Prostate gland (tissue), 2 donors: ENCODE measurements around the gene FKBP15. TPM values are rescaled to one million over a fixed set of nuclear protein-coding genes. Genes with fewer than 3 reads are reported as not detected.
A peak's percentile ranks its signal among the peaks of the same experiment; 100 is the strongest.
"Not testable (repeated sequence)": the region's sequence is repeated elsewhere in the genome, so short reads cannot be mapped to it uniquely, and the experiment has no call there.

Experiments
- DNase-seq: peaks from one replicate; pipeline ENCODE4 v3.0.0-alpha.2; 2019; ENCODE audit warnings: low spot score
- H3K27ac ChIP-seq, 2 donors: fragments of 200-600 bp; sonication (generic); 2 replicates each; pipeline ENCODE4 v1.5.1; 2017 to 2019
- H3K27me3 ChIP-seq: fragments of 200-600 bp; sonication (generic); replicated peaks from 2 replicates; pipeline ENCODE4 v1.5.1; 2019; ENCODE audit not compliant: insufficient read depth
- H3K36me3 ChIP-seq, 2 donors: fragments of 200-600 bp; sonication (generic); 1 replicate in 1 of 2; 2 replicates in 1 of 2; pipeline versions ENCODE4 v1.5.1 to v1.8.1; 2017 to 2019
- H3K4me1 ChIP-seq: fragments of 200-600 bp; sonication (generic); replicated peaks from 2 replicates; pipeline ENCODE4 v1.5.1; 2019
- H3K4me3 ChIP-seq, 2 donors: fragments of 200-600 bp; sonication (generic); 2 replicates each; pipeline ENCODE4 v1.5.1; 2017 to 2019
- H3K9me3 ChIP-seq: fragments of 200-600 bp; sonication (generic); 2 replicates; pipeline ENCODE4 v1.5.1; 2017
- POLR2A ChIP-seq: fragments of 450-650 bp; IDR thresholded peaks from one replicate; pipeline ENCODE4 v1.6.1; 2016; ENCODE audit warnings: antibody characterized with exemption, mild to moderate bottlenecking
- POLR2AphosphoS5 ChIP-seq: sonication (generic); formaldehyde crosslinking; IDR thresholded peaks from one replicate; pipeline ENCODE4 v1.6.1; 2017; ENCODE audit warnings: antibody characterized with exemption
- WGBS: methylation state at CpG from one replicate; pipeline ENCODE4 v1.1.5; 2018; 5-methylcytosine and 5-hydroxymethylcytosine counted together
- intact Hi-C: fragments of 100-400 bp; cut with DNase I; formaldehyde crosslinking; loops from one replicate; pipeline ENCODE4 v1.14.2; 2022
- total RNA-seq, 2 donors: library from RNA; depleted of rRNA; stranded (reverse); fragments of >200 nt; gene quantifications; one replicate each; pipeline ENCODE4 v1.1.0, GENCODE V29; 2016
- TF ChIP-seq, protein P1 (sequence below), 4 experiments: fragments of 200-600 bp in 2 of 4; fragments of 450-650 bp in 2 of 4; sonication (generic) in 2 of 4; IDR thresholded peaks; 1 replicate in 3 of 4; 2 replicates in 1 of 4; pipeline ENCODE4 v1.5.1; 2016 to 2019; ENCODE audit warnings: antibody characterized with exemption in 4 of 4, mild to moderate bottlenecking in 2 of 4, moderate library complexity in 2 of 4

FKBP15 gene
- total RNA-seq, 2 donors from 2014 or later = 22.5 to 25.7 TPM

DNA sequence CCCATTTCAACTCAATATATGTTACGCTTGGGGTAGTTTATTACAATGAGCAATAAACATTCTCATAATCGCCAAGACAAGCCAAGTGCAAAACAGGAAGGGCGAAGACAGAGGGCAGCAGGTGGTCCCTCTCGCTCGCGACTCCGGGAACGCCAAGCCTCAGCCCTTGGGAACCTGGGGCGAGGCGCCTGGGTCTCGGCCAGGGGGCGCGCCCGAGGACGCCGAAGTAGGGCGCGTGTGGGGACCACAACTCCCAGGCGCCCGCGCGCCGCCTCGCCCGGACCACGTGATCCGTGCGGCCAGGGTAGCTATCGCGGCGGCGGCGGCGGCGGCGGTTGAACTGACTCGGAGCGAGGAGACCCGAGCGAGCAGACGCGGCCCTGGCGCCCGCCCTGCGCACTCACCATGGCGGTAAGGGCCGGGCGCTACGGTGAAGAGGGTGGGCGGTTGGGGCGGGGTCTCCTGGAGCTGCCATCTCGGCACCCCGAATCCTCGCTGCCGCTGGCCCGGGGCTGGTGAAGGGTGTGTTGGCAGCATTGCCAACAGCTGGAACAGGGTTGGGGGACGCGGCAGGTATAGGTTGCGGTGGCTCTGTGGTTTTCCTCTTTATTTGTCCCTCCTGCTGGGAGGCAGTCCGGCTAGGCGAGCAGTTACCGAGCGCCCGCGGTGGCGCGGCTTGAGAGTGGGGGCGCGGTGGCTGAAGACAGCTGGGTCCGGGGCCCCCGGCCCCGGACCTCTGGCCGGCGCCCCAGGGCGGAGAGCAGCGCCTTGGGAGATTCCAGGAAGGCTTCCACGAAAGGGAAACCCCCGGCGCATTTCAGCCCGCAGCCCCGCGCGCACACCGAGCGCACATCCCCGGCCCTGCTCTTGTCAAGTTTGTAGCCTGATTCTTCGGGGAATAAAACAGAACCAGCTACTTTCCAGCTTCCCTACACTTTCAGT, 70.1 kb downstream of the FKBP15 start, which contains the start of gene SLC31A2:
Gene SLC31A2, plus strand, starts transcription at position 338 of the 942 bp plus-strand sequence. Its CDS starts 68 bp downstream, at position 406.
- peak within 1 kb of the TSS; percentile 64 to 72 for H3K27ac ChIP-seq
- WGBS = under 1% methylated on average over 70 of the region's 87 CpGs
- intact Hi-C loops = no loop called here
- no peaks in the 10 kb centered on the region for H3K27me3 ChIP-seq
- TF ChIP-seq POLR2A (peak; percentile 76), POLR2AphosphoS5 (peak; percentile 55)
- TF ChIP-seq, protein P1, sequence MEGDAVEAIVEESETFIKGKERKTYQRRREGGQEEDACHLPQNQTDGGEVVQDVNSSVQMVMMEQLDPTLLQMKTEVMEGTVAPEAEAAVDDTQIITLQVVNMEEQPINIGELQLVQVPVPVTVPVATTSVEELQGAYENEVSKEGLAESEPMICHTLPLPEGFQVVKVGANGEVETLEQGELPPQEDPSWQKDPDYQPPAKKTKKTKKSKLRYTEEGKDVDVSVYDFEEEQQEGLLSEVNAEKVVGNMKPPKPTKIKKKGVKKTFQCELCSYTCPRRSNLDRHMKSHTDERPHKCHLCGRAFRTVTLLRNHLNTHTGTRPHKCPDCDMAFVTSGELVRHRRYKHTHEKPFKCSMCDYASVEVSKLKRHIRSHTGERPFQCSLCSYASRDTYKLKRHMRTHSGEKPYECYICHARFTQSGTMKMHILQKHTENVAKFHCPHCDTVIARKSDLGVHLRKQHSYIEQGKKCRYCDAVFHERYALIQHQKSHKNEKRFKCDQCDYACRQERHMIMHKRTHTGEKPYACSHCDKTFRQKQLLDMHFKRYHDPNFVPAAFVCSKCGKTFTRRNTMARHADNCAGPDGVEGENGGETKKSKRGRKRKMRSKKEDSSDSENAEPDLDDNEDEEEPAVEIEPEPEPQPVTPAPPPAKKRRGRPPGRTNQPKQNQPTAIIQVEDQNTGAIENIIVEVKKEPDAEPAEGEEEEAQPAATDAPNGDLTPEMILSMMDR (IDR thresholded peaks at IDR 0.05) = peak in 3 of 4 experiments; percentile 22 to 41 (median 26)
- peak; percentile 82 for DNase-seq
- H3K36me3 ChIP-seq = no peaks in the 10 kb centered on the region
- H3K9me3 ChIP-seq = no peaks in the 10 kb centered on the region
- H3K4me3 ChIP-seq = peak within 1 kb of the TSS; percentile 68 to 97
- H3K4me1 ChIP-seq = no peaks in the 10 kb centered on the region

DNA sequence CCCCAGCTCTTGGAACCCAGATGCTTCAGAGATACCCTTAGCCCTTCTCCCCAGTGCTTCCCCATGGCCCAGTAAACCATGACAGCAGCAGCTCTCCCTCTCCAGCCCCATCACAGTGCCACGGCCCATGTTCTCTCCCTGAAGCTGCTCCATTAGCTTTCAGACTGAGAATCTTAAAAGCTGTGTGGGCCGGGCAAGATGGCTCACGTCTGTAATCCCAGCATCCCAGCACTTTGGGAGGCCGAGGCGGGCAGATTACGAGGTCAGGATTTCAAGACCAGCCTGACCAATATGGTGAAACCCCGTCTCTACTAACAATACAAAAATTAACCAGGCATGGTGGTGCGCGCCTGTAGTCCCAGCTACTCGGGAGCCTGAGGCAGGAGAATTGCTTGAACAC, 71.5 kb downstream of the FKBP15 start:
- H3K9me3 ChIP-seq, H3K4me3 ChIP-seq, H3K27ac ChIP-seq, intact Hi-C loops, H3K36me3 ChIP-seq, H3K4me1 ChIP-seq, DNase-seq, H3K27me3 ChIP-seq: not testable (repeated sequence)
- WGBS = 96% methylated on average over 10 of the region's 10 CpGs

DNA sequence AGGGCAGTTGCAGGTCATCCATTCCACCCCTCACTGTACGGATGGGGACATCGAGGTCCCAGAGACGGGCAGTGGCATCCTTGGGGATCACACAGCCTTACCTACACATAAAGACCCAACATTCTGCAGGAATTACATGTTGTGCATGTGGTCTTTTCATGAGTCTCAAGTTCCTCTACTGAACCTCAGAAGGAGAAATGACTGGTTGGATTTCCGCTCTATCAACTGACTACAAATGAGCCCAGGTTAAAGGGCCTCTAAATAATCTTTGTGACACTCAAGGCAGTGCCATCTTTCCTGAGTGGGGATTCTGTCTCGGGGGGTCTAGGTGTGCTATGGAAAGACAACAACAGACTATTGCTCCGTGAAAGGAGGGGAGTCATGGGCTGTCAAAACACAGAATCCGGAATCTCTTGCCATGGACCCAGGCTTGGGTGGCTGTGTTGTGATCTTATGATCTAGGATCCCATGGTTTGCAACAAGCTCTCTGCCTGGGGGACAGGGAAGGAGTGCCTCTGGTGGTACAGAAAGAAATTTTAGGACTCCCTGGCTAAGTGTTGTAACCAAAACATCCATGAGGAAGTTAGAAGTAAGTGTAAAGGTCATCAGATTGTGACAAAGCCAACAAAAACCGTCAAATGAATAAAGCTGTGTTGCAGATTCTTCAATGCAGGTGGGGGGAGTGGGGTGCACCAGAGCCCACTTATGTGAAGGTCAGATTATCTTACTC, 72.1 kb downstream of the FKBP15 start:
- TF ChIP-seq, protein P1 (IDR thresholded peaks at IDR 0.05) = no peak
- TF ChIP-seq POLR2A (no peak), POLR2AphosphoS5 (no peak)
- 85% methylated on average over 8 of the region's 8 CpGs for WGBS
- DNase-seq = no peak
- Histone ChIP-seq H3K4me3 (no peak overlapping the region), H3K27me3 (no peaks in the 10 kb centered on the region), H3K9me3 (no peaks in the 10 kb centered on the region), H3K4me1 (no peaks in the 10 kb centered on the region), H3K27ac (no peak overlapping the region), H3K36me3 (no peaks in the 10 kb centered on the region)
- intact Hi-C loops = no loop called here

DNA sequence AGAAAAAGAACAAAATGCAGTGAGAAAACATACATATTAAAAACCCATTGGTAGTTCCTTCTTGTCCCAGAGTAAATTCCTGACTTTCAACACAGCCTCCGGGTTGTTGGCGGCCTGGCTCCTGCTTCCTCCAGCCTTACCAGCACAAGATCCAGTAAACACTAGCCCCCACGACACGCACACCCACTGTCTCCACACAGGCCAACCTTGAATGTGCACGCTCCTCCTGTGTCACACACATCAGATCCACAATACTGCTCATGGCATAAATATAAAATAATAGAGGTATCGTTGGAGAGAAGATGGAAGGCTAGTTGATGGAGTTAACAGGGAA, 72.7 kb downstream of the FKBP15 start:
- H3K4me1 ChIP-seq = no peaks in the 10 kb centered on the region
- 88% methylated on average over 6 of the region's 6 CpGs for WGBS
- H3K27me3 ChIP-seq = no peaks in the 10 kb centered on the region
- H3K4me3 ChIP-seq = no peak overlapping the region
- H3K36me3 ChIP-seq = no peaks in the 10 kb centered on the region
- TF ChIP-seq POLR2A = no peak
- H3K27ac ChIP-seq = no peak overlapping the region
- no peaks in the 10 kb centered on the region for H3K9me3 ChIP-seq
- no peak for DNase-seq
- intact Hi-C loops = no loop called here

DNA sequence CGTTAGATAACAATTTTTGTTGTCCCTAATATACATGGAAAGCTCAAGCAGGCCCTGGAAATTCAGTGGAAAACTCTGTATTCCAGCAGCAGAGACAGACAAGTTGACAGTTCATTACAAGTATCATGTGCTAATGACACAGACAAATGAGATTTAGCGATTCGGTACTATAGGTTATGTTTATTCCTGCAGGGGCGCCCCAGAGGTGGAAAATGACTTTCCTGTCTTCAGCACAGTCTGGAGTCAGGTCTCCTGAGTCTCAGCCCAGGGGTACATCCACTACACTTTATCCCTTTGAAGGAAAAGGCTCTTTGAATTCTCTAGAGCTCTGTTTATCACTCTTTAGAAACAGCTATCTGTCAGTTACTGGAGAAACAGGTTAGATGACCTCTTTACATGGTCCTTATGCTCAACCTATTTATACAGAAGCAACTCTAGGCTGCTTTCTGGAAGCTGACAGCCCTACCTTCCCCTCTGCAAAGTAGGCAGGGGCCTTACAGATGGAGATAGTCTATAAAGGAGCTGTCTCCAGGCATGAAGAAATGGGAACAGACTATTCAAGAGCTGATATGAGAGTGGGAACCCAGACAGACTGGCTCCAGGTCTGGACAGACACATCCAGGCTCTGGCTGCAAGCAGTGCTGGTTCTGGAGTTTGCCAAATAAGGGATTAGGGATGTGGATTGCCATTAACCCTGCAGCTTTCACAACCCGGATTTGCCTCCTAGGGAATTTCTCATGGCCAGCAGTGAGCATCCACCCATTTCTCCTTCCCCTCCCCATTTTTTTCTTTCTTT, 77.4 kb downstream of the FKBP15 start:
- DNase-seq = no peak
- H3K36me3 ChIP-seq = no peaks in the 10 kb centered on the region
- H3K27ac ChIP-seq = no peak overlapping the region
- H3K4me3 ChIP-seq = no peak overlapping the region
- no peaks in the 10 kb centered on the region for H3K4me1 ChIP-seq
- 76% methylated on average over 5 of the region's 5 CpGs for WGBS
- H3K9me3 ChIP-seq = no peaks in the 10 kb centered on the region
- no peaks in the 10 kb centered on the region for H3K27me3 ChIP-seq
- TF ChIP-seq POLR2AphosphoS5 (no peak), POLR2A (no peak)
- TF ChIP-seq, protein P1 (IDR thresholded peaks at IDR 0.05) = no peak
- intact Hi-C loops = no loop called here

DNA sequence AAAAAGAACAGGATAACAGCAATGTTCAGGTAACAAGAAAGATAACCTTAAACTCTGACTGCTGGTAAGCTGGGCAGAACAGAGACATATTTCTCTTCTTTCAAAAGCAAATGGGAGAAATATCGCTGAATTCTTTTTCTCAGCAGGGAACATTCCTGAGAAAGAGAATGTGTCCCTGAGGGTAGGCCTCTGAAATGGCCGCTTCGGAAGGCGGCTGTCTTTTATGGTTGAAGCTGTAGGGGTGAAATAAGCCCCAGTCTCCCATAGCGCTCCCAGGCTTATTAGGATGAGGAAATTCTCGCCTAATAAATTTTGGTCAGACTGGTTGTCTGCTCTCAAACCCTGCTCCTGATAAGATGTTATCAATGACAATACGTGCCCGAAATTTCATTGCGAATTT, 80.2 kb downstream of the FKBP15 start:
- H3K27ac ChIP-seq, H3K4me3 ChIP-seq, H3K36me3 ChIP-seq, H3K4me1 ChIP-seq, H3K9me3 ChIP-seq, intact Hi-C loops, H3K27me3 ChIP-seq, DNase-seq: not testable (repeated sequence)
- 92% methylated on average over 9 of the region's 9 CpGs for WGBS
